GM10266 (cell line): Measurements from ENCODE around the gene FBXO41.

Experiments used
- DNase-seq: peaks from one replicate; pipeline ENCODE4 v3.0.0; 2012; ENCODE audit errors: extremely low spot score
- TF ChIP-seq, protein P1 (sequence below): IDR thresholded peaks from 2 replicates; pipeline ENCODE4 v1.5.1; 2012; ENCODE audit warnings: mild to moderate bottlenecking, low read depth; ENCODE audit not compliant: control insufficient read depth, insufficient read depth; ENCODE audit errors: missing control alignments

The FBXO41 gene

DNA sequence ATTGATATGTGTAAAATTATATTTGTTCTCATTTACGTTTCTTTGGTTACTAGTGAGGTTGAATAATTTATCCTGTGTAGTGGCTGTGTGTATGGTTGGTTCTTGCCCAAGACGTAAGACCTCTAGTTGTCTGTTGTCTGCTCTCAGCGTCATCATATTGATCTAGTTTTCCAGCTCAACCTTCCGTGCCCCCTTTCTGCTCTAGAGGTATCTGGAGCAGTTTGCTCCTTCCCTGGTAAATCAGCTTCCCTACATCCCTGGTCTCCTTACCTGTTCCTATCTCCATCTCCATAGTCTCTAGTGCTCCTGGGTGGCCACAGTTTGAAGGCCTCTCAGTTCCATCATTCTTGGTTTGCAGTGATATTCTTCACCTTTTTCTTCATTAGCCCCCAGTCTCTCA, 69.0 kb downstream of the FBXO41 start:
- no peak for DNase-seq
- TF ChIP-seq, protein P1, sequence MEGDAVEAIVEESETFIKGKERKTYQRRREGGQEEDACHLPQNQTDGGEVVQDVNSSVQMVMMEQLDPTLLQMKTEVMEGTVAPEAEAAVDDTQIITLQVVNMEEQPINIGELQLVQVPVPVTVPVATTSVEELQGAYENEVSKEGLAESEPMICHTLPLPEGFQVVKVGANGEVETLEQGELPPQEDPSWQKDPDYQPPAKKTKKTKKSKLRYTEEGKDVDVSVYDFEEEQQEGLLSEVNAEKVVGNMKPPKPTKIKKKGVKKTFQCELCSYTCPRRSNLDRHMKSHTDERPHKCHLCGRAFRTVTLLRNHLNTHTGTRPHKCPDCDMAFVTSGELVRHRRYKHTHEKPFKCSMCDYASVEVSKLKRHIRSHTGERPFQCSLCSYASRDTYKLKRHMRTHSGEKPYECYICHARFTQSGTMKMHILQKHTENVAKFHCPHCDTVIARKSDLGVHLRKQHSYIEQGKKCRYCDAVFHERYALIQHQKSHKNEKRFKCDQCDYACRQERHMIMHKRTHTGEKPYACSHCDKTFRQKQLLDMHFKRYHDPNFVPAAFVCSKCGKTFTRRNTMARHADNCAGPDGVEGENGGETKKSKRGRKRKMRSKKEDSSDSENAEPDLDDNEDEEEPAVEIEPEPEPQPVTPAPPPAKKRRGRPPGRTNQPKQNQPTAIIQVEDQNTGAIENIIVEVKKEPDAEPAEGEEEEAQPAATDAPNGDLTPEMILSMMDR = no peak

DNA sequence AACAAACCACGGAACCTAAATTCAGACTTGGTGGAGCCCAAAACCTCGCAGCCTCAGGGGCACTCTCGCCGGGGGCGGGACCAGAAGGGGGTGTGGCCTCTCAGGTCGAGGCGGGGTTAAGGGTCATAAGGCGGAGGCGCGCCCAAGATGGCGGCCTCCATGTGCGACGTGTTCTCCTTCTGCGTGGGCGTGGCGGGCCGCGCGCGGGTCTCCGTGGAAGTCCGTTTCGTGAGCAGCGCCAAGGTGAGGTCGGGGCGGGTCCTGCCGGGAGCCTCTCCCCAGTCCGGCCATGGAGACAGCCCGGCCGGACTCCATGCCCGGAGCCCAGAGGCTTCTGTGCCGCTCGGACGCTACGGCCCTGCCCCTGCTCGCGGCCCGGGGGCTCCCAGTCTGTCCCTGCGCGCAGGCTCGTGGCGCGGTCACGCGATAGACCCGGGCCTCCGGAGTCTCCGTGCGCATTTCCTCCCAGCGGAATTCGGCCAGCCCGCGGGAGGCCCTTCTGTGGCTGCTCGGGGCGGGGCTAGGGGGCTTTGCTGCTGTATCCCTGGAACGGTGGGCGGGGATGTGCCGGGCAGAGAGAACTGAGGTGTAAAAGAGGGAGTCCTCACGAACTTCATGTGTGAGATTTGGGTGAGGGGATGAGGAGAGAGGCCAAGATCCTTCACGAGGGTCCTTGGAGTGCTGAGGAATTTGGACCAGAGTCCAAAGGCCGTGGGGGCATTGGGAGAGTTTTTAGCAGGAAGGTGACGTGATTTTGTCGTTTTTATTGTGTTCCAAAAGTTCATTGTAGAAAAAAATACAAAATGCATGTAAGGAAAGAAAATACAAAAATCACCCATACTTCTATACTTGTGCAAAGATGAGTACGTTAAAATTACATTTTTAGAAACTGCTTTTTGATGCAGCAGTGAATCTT, 69.9 kb downstream of the FBXO41 start, which contains the start of gene SMYD5:
Gene SMYD5, plus strand, starts transcription at position 126 of the 916 bp plus-strand sequence. Its CDS starts 22 bp downstream, at position 148.
- peak; percentile 94 for DNase-seq

DNA sequence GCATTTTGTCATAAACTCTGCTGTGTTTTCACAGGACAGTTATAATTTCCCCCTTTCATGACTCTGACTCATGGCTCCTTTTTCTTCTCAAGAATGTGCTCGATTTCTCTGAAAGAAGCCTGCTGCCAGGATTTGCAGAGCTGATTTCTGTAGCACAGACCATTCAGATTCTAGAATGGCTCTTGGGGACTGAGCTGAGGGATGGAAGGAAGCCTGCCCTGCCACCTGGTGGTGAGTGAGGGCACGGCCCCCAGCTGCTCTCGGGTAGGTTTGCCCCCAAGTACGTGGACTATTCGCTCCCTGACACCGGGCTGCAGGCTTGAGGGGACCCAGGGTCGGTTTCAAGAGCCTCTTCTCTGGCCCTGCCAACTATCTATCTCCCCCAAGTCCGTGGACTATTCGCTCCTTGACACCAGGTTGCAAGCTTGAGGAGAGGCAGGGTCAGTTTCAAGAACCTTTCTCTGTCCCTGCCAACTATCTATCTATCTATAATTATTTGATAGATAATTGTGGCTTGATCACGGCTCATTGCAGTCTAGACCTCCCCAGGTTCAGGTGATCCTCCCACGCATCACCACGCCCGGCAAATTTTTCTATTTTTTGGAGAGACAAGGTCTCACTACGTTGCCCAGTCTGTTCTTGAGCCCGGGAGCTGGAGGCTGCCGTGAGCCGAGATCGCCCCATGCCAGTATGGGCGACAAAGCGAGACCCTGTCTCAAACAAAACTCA, 71.7 kb downstream of the FBXO41 start:
- peak; percentile 88 for DNase-seq
- TF ChIP-seq, protein P1 = peak; percentile 90

More for the DNA sequence above, 69.9 kb downstream of the FBXO41 start, which contains the start of gene SMYD5:
- TF ChIP-seq, protein P1 = no peak

DNA sequence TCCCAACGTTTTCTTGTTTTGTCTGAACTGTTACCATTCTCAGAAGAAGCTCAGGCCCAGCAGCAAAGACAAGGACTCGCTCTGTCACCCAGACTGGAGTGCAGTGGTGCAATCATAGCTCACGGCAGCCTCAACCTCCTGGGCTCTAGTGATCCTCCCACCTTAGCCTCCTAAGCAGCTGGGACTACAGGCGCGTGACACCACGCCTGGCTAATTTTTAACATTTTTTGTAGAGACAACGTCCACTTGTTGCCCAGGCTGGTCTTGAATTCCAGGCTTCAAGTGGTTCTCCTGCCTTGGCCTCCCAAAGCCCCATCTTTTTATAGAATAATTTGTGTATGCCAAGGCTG, 72.2 kb downstream of the FBXO41 start:
- TF ChIP-seq, protein P1 = no peak
- DNase-seq = no peak

DNA sequence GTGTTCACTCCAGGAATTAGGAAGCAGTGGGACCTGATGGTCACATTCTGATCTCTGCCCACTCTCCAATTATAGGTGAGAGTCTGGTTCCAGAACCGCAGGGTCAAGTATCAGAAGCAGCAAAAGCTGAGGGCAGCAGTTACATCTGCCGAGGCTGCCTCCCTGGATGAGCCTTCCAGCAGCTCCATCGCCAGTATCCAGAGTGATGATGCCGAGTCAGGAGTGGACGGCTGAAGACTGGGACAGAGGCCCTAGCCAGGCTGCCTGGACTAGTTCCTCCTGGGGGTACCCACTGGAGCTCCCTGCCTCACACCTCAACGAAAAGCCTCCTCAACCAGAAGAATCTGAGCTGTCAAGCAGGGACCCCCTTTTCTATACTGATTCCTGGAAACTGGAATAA, 73.6 kb downstream of the FBXO41 start:
- DNase-seq = no peak
- TF ChIP-seq, protein P1 = no peak

DNA sequence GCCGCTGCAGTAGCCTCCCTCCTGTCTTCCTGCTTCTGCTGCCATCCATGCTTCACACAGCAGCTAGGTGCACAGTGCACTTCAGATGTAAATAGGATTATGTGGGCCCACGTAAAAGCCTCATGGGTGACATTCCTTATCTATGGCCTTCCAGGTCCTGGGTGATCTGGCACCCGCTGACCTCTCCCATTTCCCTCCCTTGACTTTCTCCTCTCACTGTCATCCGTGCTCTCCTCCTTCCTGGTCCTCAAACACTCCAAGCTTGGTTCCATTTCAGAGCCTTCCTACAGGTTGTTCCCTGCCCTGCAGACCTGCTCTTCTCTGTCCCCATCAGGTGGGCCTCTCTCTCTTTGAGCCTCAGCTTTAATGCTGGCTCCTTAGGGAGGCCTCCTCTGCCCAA, 74.3 kb downstream of the FBXO41 start:
- DNase-seq = no peak
- TF ChIP-seq, protein P1 = no peak
